ENCODE data around the gene TICAM1. TPM values are rescaled to one million over a fixed set of nuclear protein-coding genes. Genes with fewer than 3 reads are reported as not detected.

TICAM1 gene
- total and polyA plus RNA-seq, 11 donors: 3.7 to 13.6 (median 7.0) TPM

DNA sequence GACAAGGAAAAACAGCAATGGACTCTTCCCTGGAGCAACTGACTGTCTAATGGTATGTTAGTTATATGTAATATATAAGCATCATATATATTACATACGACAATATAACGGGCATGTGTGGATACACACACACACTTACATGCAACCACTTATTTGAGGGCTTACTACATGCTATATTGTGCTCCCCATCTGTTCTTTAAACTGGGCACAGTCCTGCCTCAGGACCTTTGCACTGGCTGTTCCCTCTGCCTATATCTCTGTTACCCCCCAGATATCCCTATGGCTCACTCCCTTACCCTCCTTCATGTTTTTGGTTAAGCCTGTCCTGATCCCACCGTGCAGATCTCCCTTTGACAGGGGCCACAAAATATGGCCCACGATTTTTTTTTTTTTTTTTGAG, 10.2 kb downstream of the TICAM1 start:
- Histone ChIP-seq H3K4me1 (peaks cover 0 to 7% (median 0%) of the 10 kb centered on the region in 12 donors), H3K27me3 (no peaks in the 10 kb centered on the region), H3K27ac (no peak overlapping the region), H3K36me3 (peaks cover 0 to 44% (median 25%) of the 10 kb centered on the region in 9 donors), H3K4me3 (no peak overlapping the region), H3K9me3 (no peaks in the 10 kb centered on the region)
- ATAC-seq (no peak), DNase-seq (no peak)
- intact Hi-C loops (cut with DNase I): no loop called here
- TF ChIP-seq, protein P1, sequence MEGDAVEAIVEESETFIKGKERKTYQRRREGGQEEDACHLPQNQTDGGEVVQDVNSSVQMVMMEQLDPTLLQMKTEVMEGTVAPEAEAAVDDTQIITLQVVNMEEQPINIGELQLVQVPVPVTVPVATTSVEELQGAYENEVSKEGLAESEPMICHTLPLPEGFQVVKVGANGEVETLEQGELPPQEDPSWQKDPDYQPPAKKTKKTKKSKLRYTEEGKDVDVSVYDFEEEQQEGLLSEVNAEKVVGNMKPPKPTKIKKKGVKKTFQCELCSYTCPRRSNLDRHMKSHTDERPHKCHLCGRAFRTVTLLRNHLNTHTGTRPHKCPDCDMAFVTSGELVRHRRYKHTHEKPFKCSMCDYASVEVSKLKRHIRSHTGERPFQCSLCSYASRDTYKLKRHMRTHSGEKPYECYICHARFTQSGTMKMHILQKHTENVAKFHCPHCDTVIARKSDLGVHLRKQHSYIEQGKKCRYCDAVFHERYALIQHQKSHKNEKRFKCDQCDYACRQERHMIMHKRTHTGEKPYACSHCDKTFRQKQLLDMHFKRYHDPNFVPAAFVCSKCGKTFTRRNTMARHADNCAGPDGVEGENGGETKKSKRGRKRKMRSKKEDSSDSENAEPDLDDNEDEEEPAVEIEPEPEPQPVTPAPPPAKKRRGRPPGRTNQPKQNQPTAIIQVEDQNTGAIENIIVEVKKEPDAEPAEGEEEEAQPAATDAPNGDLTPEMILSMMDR (IDR thresholded peaks at IDR 0.05): no peak
- TF ChIP-seq POLR2A (IDR thresholded peaks at IDR 0.05): no peak
- 63 to 93% (median 75%) methylated on average over 4 of the region's 4 CpGs for WGBS, 4 donors

DNA sequence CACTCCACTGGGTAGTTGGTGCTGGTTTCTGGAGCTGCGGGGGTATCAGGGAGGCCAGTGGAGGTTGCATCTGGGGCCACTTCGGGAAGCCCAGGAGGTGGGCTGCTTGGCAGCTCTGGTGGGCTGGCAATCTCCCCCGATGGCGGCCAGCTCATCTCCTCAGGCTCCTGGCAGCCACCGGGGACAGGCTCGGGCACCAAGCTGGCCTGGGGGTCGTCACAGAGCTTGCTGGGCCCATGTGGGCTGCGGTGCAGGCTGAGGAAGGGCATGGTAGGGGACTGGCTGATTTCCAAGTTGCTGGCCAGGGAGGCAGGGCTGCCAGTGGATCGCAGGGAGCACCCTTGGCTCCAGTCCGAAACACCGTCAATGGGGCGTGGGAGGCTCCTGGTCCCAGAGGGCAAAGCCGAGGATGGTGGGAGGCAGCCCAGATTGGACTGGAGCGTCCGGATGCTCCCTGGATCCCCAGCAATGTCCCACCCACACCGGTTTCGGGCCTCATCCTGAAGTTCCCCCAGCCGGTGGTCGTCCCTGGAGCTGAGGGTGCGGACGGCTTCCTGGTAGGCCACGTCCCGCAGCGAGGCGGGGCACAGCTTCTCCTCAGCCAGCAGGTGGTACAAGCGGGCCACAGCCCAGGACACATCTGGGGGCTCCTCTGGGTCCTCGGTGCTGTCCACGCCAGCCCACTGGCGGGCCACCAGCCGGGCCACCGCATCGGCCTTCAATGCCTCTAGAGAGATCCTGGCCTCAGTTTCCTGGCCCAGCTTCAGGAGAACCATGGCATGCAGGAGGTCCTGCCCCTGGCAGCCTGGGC, 13.8 kb downstream of the TICAM1 start:
- TF ChIP-seq, protein P1 (IDR thresholded peaks at IDR 0.05): no peak
- no peak for TF ChIP-seq POLR2A (IDR thresholded peaks at IDR 0.05)
- Histone ChIP-seq H3K36me3 (peaks cover 0 to 46% (median 23%) of the 10 kb centered on the region in 9 donors), H3K4me1 (peaks cover 0 to 26% (median 16%) of the 10 kb centered on the region in 12 donors), H3K9me3 (no peaks in the 10 kb centered on the region), H3K27me3 (no peaks in the 10 kb centered on the region), H3K27ac (no peak overlapping the region), H3K4me3 (no peak overlapping the region)
- DNase-seq: peak in 3 of 5 donors; percentile 28 to 46 (median 45)
- ATAC-seq: no peak
- WGBS, 4 donors: 83 to 95% (median 85%) methylated on average over 21 to 32 of the region's 32 CpGs
- intact Hi-C loops (cut with DNase I): loop anchor here in 3 of 10 donors (2.0 to 5.0 kb wide), 3 partner anchors 13 to 215 kb away; partner anchors contain the start of gene TICAM1 (in 1 of the 3)

DNA sequence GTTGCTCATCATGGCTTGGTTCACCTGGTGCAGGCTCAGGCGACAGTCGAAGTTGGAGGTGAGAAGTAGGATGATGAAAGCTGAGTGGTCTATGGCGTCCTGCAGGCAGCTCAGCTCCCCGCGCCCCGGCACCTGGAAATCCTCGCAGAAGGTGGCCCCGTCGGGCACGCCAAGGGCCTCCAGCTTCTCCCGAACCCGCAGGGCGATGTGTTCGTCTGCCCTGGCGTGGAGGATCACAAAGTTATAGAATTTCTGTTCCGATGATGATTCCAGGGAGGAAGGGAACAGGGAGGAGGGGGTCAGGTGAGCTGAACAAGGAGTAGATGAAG, 14.6 kb downstream of the TICAM1 start:
- Histone ChIP-seq H3K36me3 (peaks cover 0 to 42% (median 23%) of the 10 kb centered on the region in 9 donors), H3K4me3 (no peak overlapping the region), H3K27me3 (no peaks in the 10 kb centered on the region), H3K4me1 (peaks cover 0 to 28% (median 19%) of the 10 kb centered on the region in 12 donors), H3K27ac (no peak overlapping the region), H3K9me3 (no peaks in the 10 kb centered on the region)
- WGBS, 4 donors: 94 to 96% (median 94%) methylated on average over 16 of the region's 16 CpGs
- no peak for ATAC-seq
- no peak for DNase-seq
- intact Hi-C loops (cut with DNase I): loop anchor here in 3 of 10 donors (2.0 to 5.0 kb wide), 3 partner anchors 14 to 215 kb away; partner anchors contain the start of gene TICAM1 (in 1 of the 3)
- TF ChIP-seq, protein P1 (IDR thresholded peaks at IDR 0.05): no peak
- TF ChIP-seq POLR2A (IDR thresholded peaks at IDR 0.05): no peak

DNA sequence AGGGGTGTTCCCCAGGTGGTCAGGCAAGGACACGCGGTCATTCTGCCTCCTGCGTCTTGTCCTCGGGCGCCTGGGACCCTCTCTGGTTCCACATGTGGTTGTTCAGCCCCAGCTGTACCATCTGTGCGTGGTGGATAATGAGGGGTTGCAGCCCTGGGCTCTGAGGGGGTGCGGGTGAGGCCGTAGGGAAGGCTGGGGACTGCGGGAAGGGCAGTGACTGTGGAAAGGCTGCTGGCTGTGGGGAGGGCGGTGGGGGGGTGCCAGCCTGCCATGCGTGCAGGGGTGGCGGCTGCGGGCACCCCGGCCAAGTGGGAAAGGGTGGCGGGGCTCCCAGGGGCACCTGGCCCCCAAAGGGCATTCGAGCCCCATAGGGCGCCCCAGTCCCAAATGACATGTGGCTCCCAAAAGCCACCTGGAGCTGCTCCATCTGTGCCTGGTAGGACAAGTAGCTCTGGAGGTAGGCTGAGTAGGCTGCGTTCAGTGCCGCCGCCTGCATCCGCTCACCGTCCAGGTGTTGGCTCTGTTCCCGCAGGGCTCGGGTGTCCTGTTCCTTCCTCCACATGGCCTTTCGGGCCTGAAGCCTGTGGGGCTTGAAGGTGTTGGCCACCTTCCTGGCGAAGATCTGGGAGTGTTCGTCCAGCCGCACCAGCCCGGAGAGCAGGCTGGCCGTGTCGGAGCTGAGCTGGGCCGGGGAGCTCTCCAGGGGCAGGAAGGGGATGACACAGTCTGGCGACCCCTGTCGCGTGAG, 15.1 kb downstream of the TICAM1 start:
- 92 to 95% (median 93%) methylated on average over 20 to 35 of the region's 35 CpGs for WGBS, 4 donors
- peaks cover 0 to 34% (median 19%) of the 10 kb centered on the region in 12 donors for H3K4me1 ChIP-seq
- H3K4me3 ChIP-seq: peak overlapping the region in 5 of 12 donors; percentile 0 to 43 (median 20)
- H3K36me3 ChIP-seq: peaks cover 0 to 42% (median 23%) of the 10 kb centered on the region in 9 donors
- no peak for TF ChIP-seq POLR2A (IDR thresholded peaks at IDR 0.05)
- TF ChIP-seq, protein P1 (IDR thresholded peaks at IDR 0.05): no peak
- H3K27me3 ChIP-seq: no peaks in the 10 kb centered on the region
- no peaks in the 10 kb centered on the region for H3K9me3 ChIP-seq
- ATAC-seq: no peak
- no peak for DNase-seq
- intact Hi-C loops (cut with DNase I): loop anchor here in 3 of 10 donors (2.0 to 5.0 kb wide), 3 partner anchors 14 to 216 kb away; partner anchors contain the start of gene TICAM1 (in 1 of the 3)
- peak overlapping the region in 6 of 12 donors; percentile 12 to 66 (median 23) for H3K27ac ChIP-seq

Measured in heart left ventricle (tissue), 16 donors.